GM12873 (cell line): ENCODE data around the gene GALR2.

ENCODE experiments used
- CTCF ChIP-seq: IDR thresholded peaks from 2 replicates; pipeline ENCODE4 v1.5.1; 2012; ENCODE audit warnings: low read depth, mild to moderate bottlenecking, moderate library complexity, low read length, control low read depth; ENCODE audit not compliant: insufficient read depth; ENCODE audit errors: missing control alignments

The GALR2 gene

GRCh38 chr17:76103274-76104139 is 28.9 kb downstream of the GALR2 start, which contains the start of gene EXOC7:
Gene EXOC7 (minus strand): TSS chr17:76103787. CDS start chr17:76103692, 95 bp downstream.
- TF ChIP-seq CTCF, result peak; percentile 13

GRCh38 chr17:76104140-76104895 is 29.7 kb downstream of the GALR2 start:
- no peak for TF ChIP-seq CTCF

DNA sequence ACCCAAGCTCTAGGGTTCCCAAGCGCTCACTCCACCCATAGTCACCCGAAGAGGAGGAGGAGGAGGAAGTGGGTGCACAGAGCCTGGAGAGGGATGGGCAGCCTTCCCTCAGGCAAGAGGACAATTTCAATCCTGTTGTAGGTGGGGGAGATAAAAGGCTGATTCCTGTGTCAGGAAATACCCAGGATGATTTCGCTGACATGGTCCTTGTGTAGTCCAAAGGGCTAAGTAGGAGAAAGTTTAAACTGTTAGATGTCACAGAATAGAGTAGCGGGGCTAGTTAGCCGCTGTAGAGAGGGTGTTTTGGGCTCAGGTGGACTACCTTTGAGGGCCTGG is 30.3 kb downstream of the GALR2 start:
- TF ChIP-seq CTCF, result no peak

GRCh38 chr17:76106703-76107102 is 32.1 kb downstream of the GALR2 start:
- TF ChIP-seq CTCF, result no peak

GRCh38 chr17:76107509-76107908 is 32.9 kb downstream of the GALR2 start:
- peak; percentile 32 for TF ChIP-seq CTCF

GRCh38 chr17:76111956-76112355 is 37.4 kb downstream of the GALR2 start:
- TF ChIP-seq CTCF, result no peak

- TF ChIP-seq CTCF, result no peak
These were observed 40.7 kb downstream of the GALR2 start for GRCh38 chr17:76115138-76115754.
